Endothelial cell of umbilical vein (primary cell): ENCODE results near the gene KCNQ2.

Experiments
- CTCF ChIP-seq, 2 donors: IDR thresholded peaks; 1 replicate in 1 of 2; 2 replicates in 1 of 2; pipeline ENCODE4 v1.5.1; 2011; ENCODE audit warnings: low read length in 2 of 2, mild to moderate bottlenecking in 2 of 2, moderate library complexity in 2 of 2, control low read depth in 1 of 2, inconsistent platforms in 1 of 2, low read depth in 1 of 2; ENCODE audit not compliant: insufficient read depth in 1 of 2; ENCODE audit errors: extremely low read depth in 1 of 2
- EZH2 ChIP-seq: IDR thresholded peaks from 2 replicates; pipeline ENCODE4 v1.6.1; 2012; ENCODE audit warnings: borderline replicate concordance, low read depth, mild to moderate bottlenecking, moderate library complexity, low read length, inconsistent platforms; ENCODE audit not compliant: severe bottlenecking
- FOS ChIP-seq: IDR thresholded peaks from 2 replicates; pipeline ENCODE4 v1.6.1; 2011; ENCODE audit warnings: mild to moderate bottlenecking, low read length, moderate library complexity, borderline replicate concordance; ENCODE audit not compliant: insufficient read depth
- GATA2 ChIP-seq: IDR thresholded peaks from 2 replicates; pipeline ENCODE4 v1.7.0; 2011; ENCODE audit warnings: low read depth, mild to moderate bottlenecking, moderate library complexity, mixed read lengths, low read length; ENCODE audit not compliant: insufficient read length, insufficient read depth
- JUN ChIP-seq: IDR thresholded peaks from 2 replicates; pipeline ENCODE4 v1.6.1; 2011; ENCODE audit warnings: borderline replicate concordance, low read depth; ENCODE audit not compliant: insufficient read length, insufficient read depth
- MAX ChIP-seq: IDR thresholded peaks from 2 replicates; pipeline ENCODE4 v1.6.1; 2011; ENCODE audit not compliant: insufficient read depth, insufficient read length
- POLR2A ChIP-seq: IDR thresholded peaks from 2 replicates; pipeline ENCODE4 v1.6.1; 2012; ENCODE audit warnings: low read depth, mild to moderate bottlenecking, control low read depth, low read length
- POLR2AphosphoS5 ChIP-seq: IDR thresholded peaks from 2 replicates; pipeline ENCODE4 v1.6.1; 2012; ENCODE audit warnings: low read depth, mild to moderate bottlenecking, control low read depth, low read length, moderate library complexity; ENCODE audit not compliant: insufficient read depth

GRCh38 chr20:63369724-63370617 lies 102.5 kb downstream of the KCNQ2 start:
- TF ChIP-seq POLR2A (no peak), EZH2 (no peak), CTCF (IDR thresholded peaks at IDR 0.05; ENCODE audit: extremely low read depth in 1 of 2, insufficient read depth in 1 of 2, low read depth in 1 of 2, low read length in 2 of 2) (no peak), GATA2 (no peak), POLR2AphosphoS5 (no peak), MAX (no peak), FOS (no peak), JUN (no peak)
